ENCODE measurements around the gene RBM27. TPM values are rescaled to one million over a fixed set of nuclear protein-coding genes. Genes with fewer than 3 reads are reported as not detected.
"Not testable (repeated sequence)": the region's sequence is repeated elsewhere in the genome, so short reads cannot be mapped to it uniquely, and the experiment has no call there.

RBM27 gene
- total and polyA plus RNA-seq, 2 of the 4 experiments (the other 2 are of a cell fraction) = 7.7 to 19.2 TPM

DNA sequence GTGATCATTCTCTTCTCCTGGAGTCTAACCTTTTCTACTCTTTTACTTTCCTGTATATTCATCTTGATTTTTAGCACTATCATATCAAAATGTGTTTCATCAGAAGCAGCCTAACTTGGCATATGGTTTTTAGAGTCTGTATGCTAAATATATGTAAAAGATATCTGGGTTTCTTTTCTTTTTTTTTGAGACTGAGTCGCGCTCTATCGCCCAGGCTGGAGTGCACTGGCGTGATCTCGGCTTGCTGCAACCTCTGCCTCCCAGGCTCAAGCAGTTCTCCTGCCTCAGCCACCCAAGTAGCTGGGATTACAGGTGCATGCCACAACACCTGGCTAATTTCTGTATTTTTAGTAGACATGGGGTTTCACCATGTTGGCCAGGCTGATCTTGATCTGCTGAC lies 11.5 kb downstream of the RBM27 start:
- peaks cover 14 to 48% of the 10 kb centered on the region in 2 experiments for H3K79me1 ChIP-seq (ENCODE audit: low read depth in 1 of 2, low read length in 2 of 2)
- H3K9me3 ChIP-seq (ENCODE audit: control insufficient read depth, insufficient read depth, low read length); DNase-seq; H3K4me3 ChIP-seq (ENCODE audit: insufficient read depth, low read depth, low read length); H3K27ac ChIP-seq (ENCODE audit: insufficient read depth, low read length); H3K9me1 ChIP-seq (ENCODE audit: insufficient read depth, low read length); H3K4ac ChIP-seq (ENCODE audit: low read depth, low read length); intact Hi-C loops (cut with micrococcal nuclease); H2AFZ ChIP-seq (replicated peaks; ENCODE audit: low read length, poor library complexity); H3K23ac ChIP-seq (ENCODE audit: low read depth, low read length); H4K5ac ChIP-seq (ENCODE audit: low read depth, low read length); H2BK5ac ChIP-seq (ENCODE audit: low read depth, low read length, poor library complexity, severe bottlenecking); H3K4me2 ChIP-seq (ENCODE audit: low read depth, low read length); H4K91ac ChIP-seq (ENCODE audit: insufficient read depth, low read depth, low read length); H3K9ac ChIP-seq (ENCODE audit: low read depth, low read length); H3K14ac ChIP-seq (replicated peaks; ENCODE audit: low read depth, low read length); H2BK20ac ChIP-seq (ENCODE audit: low read depth, low read length); H3K18ac ChIP-seq (ENCODE audit: low read depth, low read length); POLR2A ChIA-PET (ENCODE audit: unreplicated experiment); BruUV-seq (replicated peaks); H3K4me1 ChIP-seq (ENCODE audit: control insufficient read depth, insufficient read depth, low read length); dilution Hi-C loops (cut with HindIII; ENCODE audit: low sequenced_read_pairs, unreplicated experiment); H3K27me3 ChIP-seq (ENCODE audit: control insufficient read depth, insufficient read depth, low read length); H2AK9ac ChIP-seq (replicated peaks; ENCODE audit: low read depth, low read length, poor library complexity); H2BK15ac ChIP-seq (ENCODE audit: low read depth, low read length); H4K8ac ChIP-seq (ENCODE audit: low read depth in 2 of 2, low read length in 2 of 2); CTCF ChIA-PET; ATAC-seq (ENCODE audit: low read depth); H3K56ac ChIP-seq (ENCODE audit: extremely low read depth, insufficient read depth, low read length); in situ Hi-C loops (cut with MboI; ENCODE audit: low sequenced_read_pairs); H2AK5ac ChIP-seq (ENCODE audit: low read depth, low read length); H3K36me3 ChIP-seq (ENCODE audit: control insufficient read depth, insufficient read depth, low read length); H2BK120ac ChIP-seq (ENCODE audit: low read depth, low read length): not testable (repeated sequence)
- WGBS, 2 experiments (ENCODE audit: extremely low coverage in 2 of 2, insufficient read length in 1 of 2) = no CpG with 5 or more reads among the region's 5 CpGs
- H4K20me1 ChIP-seq (ENCODE audit: insufficient read depth, low read length) = peaks cover 44% of the 10 kb centered on the region

Measured in IMR-90 (cell line).